HG02642 (cell line): ENCODE results near the gene VTI1A.
"Not testable (repeated sequence)": the region's sequence is repeated elsewhere in the genome, so short reads cannot be mapped to it uniquely, and the experiment has no call there.

Experiments
- ATAC-seq: cut with Tn5 transposase; IDR thresholded peaks from one replicate; pipeline ENCODE4 v1.9.1; 2021; ENCODE audit warnings: mild to moderate bottlenecking; ENCODE audit not compliant: unreplicated experiment, poor library complexity

Gene VTI1A

DNA sequence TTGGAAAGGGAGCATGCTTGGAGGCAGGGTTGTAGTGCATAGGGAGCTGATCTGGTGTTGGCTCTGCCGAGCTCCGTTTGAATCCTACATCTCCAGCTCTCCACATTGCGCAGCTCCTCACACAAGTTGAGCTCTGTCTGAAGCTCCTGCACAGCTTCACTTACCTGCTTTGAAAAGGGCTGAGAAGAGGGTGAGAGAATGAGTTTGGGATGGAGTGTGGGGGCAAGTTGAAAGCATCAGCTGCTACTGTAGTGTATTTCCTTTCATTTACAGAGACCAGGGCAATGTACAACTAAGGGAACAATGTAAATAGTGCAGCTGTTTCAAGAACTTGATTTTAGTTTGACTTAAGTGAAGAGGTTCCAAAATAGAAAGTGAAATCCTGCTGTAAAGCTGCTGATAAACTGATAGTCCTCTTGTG, 88.5 kb downstream of the VTI1A start:
- peak; percentile 62 for ATAC-seq

DNA sequence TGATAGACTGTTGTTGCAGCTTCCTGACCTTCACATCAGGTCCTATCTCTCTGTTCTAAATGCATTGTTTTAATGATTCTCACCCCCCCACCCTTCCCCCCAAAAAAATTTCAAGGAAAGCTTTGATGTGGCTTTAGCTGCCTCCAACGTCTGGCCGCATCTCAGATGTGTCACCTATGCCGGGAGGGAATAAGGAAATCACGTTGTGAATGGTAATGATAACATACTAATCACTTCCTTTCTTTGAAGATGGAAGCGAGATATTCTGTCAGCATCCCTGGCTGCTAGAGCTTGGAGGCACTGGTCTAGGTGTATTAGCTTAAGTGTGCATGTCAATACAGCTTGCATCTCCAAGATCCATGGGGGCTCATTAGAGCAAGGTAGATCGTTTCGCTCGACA, 89.6 kb downstream of the VTI1A start:
- no peak for ATAC-seq

DNA sequence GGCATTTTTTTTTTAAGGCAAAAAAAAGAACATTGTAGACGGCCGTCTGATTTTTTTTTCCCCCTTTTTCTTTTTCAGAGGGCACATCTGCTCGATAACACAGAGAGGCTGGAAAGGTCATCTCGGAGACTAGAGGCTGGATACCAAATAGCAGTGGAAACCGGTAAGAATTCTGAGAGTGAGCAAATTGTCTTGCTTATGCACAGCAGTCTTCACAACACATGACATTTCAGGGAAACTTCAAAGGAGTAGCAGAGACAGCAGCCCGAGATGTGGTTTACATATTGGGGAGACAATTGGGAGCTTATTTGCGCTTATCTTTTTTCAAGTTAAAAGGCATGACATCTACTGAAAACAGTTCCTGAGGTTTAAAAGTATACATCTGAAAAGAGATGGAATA, 91.2 kb downstream of the VTI1A start:
- no peak for ATAC-seq

DNA sequence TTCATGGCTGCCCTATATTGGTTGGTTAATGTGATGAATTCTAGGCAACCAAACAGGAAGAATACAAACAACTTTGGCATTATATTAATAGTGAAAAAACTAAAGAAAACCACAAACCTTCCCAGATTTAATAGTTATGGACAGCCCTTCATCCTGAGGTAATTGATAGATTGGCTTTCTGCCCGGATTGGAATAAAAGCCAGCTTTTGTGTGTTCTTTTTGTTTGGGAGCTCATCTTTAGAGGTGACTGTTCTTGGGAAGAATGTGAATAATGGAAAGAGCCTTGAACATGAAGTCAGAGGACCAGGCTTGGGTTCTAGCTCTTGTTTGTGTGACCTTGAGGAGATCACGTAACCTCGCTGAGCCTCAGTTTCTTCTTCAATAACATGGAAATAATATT, 92.3 kb downstream of the VTI1A start:
- ATAC-seq: no peak

DNA sequence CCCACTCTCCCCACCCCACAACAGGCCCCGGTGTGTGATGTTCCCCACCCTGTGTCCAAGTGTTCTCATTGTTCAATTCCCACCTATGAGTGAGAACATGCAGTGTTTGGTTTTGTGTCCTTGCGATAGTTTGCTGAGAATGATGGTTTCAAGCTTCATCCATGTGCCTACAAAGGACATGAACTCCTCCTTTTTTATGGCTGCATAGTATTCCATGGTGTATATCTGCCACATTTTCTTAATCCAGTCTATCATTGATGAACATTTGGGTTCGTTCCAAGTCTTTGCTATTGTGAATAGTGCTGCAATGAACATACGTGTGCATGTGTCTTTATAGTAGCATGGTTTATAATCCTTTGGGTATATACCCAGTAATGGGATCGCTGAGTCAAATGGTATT, 95.8 kb downstream of the VTI1A start:
- ATAC-seq: not testable (repeated sequence)

DNA sequence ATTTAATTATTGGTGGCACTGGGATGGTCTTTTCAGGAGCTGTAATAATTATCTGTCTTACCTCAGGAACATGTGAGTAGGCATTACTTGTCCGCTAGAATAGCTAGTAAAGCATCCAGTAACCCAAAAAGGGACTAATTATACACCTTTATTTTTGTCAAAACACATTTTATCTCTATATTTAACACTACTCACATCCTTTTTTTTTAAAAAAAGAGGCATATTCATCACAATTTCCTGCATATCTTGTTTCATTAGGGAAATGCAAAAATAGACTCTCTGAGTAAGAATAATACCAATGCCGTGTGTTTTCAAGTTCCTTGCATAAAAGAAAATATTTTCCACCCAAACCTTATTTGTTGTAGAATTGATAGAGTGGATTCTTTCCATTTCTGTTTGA, 99.5 kb downstream of the VTI1A start:
- no peak for ATAC-seq

DNA sequence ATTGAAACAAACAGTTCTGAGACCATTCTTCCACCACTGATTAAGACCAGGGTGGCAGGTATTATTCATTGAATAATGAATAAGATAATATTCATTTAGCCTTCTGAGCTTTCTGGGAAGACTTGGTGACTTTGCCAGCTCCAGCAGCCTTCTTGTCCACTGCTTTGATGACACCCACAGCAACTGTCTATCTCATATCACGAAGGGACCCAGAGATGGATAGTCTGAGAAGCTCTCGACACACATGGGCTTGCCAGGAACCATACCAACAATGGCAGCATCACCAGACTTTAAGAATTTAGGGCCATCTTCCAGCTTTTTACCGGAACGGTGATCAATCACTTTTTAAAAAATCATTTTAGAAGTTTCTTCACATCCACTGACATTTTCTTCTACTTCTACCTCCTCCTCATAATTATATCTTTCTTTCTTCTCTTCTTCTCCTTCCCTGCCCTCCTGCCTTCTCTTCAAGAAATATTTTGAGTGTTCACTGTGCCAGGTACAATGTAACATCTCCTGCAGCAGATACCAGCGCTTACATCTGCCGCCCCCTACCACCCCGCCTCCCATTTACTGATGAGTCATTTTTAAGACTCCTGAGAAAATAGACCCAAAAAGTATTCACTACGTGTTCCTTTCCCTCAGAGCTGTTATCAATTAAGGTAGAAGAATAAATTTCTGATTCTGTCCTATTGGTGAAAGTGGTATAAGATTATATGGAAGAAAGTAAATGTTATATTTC, 101.7 kb downstream of the VTI1A start:
- ATAC-seq: no peak

DNA sequence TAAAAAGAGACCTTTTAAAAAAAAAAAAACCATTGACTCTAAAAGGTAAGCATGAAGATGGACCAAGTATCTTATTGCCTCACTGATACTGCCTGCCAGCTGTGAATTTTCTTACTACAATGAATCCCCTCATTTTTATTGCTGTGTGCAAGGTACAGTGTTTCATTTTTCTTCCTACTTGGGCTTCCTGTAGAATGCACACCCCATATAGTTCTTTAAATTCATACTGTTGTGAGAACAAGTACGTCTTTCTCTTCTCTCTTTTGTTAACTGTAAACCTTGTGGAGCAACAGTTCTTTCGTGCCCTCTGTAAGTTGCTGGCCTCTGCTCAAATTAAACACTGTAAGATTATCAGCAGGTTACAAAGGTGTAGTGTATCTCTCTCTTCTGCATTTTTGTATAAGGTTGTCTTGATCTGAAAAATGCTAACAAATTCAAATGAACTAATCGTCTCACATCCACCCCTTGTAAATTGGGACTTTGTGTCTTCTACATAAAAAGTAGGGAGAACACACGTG, 105.6 kb downstream of the VTI1A start:
- no peak for ATAC-seq

DNA sequence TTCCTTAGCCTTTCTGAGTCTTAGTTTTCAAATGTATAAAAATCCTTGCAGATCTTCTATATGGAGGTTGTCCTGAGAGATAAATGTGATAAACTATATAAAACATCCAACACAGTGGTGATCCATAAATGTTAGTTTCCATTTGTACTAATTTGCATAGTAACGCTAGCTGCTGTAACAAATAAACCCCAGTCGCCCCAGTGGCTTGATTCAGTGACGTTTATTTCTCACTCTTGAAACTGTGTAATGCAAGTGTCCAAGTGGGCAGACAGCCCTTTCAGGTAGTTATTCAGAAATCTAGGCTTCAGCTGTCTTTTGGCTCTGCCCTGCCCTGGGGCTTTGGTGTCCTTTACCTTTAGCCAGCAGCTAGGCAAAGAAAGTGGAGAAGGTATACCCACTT, 106.3 kb downstream of the VTI1A start:
- no peak for ATAC-seq

DNA sequence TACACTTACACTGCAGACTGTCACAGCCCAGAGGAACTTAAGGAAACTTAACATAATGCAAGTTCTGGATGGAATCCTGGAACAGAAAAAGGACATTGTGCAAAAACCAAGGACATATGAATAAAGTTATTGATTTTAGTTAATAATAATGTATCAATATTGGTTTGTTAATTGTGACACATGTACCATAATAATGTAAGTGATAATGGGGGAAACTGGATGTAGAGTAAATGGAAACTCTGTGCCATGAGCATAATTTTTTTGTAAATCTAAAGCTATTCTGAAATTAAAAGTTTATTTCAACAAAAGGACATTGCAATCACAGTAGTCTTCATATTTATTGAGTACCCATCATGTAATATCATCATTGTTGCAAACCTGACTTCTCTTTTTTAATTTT, 107.2 kb downstream of the VTI1A start:
- no peak for ATAC-seq

DNA sequence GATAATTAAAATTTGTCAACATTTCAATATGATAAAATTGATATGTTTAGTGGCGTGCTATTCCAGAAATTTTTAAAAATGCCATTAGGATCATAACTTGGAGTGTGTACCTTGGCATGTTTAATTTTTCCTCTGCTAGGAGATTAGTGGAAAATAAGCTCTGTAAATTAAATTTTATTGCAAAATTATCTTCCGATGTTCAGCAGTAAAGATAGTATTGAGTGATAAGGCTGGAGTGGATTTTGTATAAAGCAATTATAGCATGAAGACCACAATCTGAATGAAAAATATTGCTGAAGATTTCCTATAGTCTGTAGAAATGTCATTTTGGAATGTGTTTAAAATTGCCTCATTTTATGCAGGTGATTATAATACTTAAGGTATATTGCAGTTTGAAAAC, 110.2 kb downstream of the VTI1A start:
- ATAC-seq: no peak

DNA sequence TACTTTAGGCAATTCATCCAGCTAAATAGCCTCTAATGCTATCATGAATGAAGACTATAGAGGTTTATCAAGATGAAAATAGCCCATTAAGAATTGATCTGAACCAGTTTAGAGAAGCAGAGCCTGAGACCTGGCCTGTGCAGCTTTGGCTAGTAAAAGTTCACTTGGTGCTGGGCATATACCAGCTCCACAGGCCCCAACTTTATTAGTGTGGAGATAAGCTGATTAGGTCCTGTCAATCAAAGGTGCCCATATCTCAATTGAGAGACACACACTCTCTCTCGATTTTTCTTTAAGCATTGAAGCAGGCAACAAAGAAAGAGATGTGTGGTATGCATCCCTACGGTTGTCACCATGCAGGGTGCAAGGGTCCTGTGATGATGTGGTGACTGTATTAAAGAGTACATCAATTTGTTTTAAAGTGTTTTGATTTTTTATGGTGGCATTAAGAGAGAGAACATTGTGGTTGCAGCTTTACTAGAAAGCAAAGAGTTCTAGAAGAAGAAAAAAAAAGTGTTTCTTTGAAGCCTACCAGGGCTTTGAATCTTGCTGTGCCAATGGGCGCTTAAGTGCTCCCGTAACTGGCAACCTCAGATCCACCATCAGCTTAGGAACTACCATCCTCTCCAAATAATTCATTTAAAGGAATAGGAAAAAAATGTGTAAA, 111.6 kb downstream of the VTI1A start:
- ATAC-seq: no peak

DNA sequence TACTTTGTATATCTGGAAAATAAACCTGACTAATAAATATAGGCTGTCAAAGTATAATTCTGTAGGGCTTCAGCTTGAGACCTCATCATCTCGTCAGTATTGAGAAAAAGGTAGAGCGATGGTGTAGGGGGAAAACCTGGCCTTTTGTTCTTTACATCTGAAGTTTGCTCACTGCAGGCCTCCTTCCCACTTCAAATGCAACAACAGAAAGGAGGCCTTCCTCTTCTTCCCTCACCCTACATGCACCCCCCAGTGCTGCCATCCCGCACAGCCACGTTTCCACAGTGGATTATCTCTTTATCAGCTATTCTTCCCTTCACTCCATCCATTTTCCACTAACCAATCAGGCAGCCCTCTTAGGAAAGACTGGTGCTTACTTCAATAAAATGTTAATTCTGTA, 112.3 kb downstream of the VTI1A start:
- ATAC-seq: no peak

DNA sequence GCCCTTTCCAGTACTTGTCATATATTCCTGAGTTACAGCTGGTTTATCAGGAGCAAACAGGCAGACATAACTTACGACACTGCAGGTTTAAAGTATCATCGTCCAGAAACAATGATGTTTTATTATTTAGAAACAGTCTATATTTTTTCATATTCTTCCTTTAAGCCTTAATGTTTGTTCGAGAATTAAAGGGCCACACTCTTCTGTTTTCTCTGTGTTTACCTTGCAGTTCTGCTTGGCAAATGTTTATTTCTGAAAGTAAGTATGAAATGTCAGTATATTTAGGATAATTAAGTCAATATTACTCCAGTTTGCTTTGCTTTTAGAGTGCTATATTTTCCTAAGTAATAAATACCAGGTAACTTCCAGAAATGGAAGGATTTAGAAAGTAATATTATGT, 115.1 kb downstream of the VTI1A start:
- no peak for ATAC-seq

DNA sequence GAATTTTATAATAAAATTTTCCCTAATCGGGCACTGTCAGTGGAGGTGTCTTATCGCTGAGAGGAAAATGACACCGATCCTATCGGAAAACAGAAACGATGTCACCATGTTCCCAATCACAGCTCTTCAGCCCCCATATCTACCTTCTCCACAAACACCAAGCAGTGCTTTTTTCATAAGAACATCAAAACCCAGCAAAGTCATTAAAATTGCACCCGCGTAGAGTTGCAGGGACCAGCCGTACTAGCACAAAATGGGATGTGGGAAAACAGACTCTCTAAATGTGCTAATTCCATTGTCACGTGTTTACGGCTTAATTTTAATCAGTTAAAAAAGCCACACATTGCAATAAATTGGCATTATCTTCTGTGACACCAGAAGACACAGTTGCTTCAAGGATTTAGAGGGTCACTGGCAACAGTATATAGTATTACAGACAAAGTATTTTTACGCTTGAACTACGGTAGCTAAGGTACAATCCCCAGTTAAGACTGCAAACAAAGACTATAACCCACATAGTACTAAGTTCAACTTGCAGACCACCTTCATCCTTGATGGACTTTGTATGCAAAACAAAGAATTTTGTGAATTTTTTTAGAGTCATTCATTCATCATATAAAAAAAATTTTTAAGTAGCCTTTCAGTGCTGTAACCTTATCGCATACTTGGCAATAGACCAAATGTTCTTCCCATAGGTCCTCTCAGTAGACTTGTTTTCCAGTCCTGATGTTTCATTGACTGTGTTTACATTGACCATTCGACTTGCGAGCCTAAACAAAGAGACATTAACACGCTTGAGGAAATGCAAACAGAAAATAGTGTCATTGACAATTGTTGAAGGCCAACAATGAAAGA, 116.0 kb downstream of the VTI1A start:
- no peak for ATAC-seq

DNA sequence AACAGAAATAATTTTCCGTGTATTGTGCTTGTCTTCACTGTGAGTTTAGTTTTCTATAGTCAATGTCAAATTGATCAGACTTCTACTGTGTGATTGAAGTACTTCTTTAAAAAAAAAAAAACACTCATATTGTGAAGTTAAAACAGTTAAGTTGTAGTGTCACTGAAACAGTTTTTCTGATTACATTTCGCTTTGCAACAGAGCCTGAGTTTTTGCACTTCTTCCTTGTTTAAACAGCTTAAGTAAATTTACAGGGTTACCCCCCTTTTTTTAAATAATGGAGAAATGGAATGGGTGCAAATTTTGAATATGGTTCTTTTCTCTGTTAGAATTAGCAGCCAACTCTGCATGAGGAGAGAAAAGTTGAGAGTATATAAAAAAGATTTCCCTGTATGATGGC, 117.3 kb downstream of the VTI1A start:
- no peak for ATAC-seq

DNA sequence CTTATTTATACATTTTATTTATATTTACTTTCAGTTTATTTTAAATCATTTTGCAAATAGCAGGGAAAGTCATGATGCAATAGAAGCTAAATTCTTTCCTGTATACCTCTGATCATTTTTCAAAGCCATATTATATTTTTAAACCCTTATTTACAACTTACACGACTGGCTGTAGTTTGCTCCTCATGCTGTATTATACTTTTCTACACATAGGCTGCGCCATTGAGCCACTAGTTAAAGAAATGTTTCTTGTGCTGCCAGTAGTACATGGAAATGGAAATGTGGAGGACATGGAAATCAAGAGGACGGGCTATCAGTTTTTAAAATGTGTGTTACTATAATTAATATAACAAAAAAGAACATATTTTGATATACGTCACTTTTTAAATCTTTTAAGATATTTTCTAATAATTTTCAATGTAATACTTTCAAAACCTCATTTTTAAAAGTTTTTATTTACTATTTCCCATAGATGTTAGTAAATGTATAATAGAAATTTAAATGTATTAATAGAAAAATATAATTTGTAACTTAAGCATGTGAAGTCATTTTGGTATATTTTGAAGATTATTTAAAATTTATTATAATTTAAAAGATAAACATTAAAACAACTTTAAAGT, 118.5 kb downstream of the VTI1A start:
- ATAC-seq: no peak

DNA sequence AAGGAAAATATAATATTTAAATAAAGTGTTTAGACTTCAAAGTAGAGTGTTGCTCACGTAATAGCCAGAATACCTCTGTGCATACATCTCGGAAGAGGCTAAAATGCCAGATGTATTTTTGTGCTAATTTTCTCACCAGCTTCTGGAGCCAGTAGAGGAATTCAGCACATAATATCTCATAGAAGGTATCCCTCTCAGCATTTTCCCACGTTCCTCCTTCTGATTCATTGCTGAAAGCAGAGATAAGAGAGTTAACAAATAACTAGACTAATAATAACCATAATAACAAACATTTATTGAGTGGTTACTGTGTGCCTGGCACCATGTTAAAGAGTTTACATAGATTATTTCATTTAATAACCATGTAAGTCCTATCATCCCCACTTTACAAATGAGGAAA, 123.6 kb downstream of the VTI1A start:
- no peak for ATAC-seq

DNA sequence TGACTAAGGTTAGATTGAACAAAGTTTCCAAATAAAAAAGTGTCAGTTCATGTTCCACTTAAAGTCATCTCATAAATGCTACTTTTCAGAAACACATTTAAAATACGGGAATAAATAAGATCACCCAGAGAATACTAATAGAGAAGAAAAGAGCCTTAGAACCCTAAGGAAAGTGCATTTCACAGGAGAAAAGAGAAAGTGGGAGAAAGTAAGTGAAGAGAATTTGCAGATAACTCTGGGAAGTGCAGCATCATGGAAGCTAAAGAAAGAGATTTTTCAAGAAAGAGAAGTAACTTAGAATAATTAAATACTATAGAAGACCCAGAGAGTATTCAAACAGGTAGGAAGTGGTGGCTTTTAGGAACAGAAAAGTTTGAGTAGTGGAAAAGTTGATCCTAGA, 132.6 kb downstream of the VTI1A start:
- ATAC-seq: no peak

DNA sequence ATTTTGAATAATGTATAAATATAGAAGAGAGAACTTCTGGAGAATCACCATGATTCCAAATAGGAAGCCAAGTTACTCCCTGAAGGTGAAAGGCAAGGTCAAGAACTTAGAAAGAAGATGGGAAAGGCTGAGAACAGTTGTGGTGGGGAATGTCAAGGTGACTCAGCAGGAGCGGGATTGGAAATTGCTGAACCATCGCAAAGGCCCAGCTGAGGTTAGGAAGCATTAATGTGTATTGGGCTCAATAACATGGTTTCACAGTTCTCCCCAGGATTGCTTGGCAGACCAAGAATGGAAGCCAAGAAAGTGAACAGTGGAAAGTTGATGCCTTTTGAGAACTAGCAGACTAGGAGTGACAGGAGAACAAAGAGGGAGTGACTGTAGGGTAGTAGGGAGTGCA, 133.3 kb downstream of the VTI1A start:
- no peak for ATAC-seq

DNA sequence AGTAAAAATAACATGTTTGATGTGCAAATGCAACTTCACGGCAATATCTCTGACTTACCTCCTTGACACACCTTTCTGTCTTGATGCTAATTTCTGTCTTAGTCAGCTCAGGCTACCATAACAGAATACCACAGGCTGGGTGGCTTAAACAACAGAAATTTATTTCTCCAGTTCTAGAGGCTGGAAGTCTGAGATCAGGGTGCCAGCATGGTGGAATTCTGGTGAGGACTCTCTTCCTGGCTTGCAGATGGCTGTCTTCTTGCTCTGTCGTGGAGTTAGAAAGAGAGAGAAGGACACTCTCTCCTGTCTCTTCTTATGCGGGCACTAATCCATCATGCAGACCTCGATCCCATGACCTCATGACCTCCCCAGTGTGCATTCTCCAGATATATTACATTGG, 134.9 kb downstream of the VTI1A start:
- ATAC-seq: no peak
